Measurements from ENCODE around the gene EPHB1.

The EPHB1 gene

DNA sequence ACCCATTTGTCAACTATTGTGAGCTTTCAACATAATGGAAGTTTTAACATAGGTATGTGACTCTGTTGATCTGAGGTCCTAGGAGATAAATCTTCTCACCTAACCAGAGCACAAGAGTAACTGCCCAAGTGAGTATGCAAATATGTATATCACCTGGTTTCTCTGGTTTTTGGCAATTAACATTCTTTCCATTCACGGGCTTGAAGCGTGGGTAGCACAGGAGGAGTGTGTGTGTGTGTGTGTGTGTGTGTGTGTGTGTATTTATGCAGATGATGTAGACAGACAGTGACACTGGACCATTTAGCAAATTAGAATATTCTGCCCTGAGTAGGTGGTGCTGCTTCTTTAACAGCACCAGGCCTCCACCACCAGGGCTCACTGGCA lies 15.0 kb downstream of the EPHB1 start:
- Histone ChIP-seq H3K27ac (replicated peaks) (no peak overlapping the region), H3K27me3 (ENCODE audit: insufficient read depth, poor library complexity, severe bottlenecking) (peaks cover 4% of the 10 kb centered on the region), H3K4me3 (replicated peaks; ENCODE audit: insufficient read depth, low read length) (no peak overlapping the region)
- no peak for DNase-seq (ENCODE audit: low read depth in 1 of 2, low spot score in 1 of 2)
- TF ChIP-seq, protein P1, sequence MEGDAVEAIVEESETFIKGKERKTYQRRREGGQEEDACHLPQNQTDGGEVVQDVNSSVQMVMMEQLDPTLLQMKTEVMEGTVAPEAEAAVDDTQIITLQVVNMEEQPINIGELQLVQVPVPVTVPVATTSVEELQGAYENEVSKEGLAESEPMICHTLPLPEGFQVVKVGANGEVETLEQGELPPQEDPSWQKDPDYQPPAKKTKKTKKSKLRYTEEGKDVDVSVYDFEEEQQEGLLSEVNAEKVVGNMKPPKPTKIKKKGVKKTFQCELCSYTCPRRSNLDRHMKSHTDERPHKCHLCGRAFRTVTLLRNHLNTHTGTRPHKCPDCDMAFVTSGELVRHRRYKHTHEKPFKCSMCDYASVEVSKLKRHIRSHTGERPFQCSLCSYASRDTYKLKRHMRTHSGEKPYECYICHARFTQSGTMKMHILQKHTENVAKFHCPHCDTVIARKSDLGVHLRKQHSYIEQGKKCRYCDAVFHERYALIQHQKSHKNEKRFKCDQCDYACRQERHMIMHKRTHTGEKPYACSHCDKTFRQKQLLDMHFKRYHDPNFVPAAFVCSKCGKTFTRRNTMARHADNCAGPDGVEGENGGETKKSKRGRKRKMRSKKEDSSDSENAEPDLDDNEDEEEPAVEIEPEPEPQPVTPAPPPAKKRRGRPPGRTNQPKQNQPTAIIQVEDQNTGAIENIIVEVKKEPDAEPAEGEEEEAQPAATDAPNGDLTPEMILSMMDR (IDR thresholded peaks at IDR 0.05; ENCODE audit: insufficient read depth, low read length): no peak
- TF ChIP-seq GABPA (IDR thresholded peaks at IDR 0.05; ENCODE audit: low read depth): no peak
- TF ChIP-seq SPI1 (IDR thresholded peaks at IDR 0.05; ENCODE audit: borderline replicate concordance, low read depth): no peak
- TF ChIP-seq POLR2AphosphoS5 (IDR thresholded peaks at IDR 0.05; ENCODE audit: low read depth): no peak

GRCh38 chr3:134810850-134811249 lies 15.8 kb downstream of the EPHB1 start:
- TF ChIP-seq REST (IDR thresholded peaks at IDR 0.05; ENCODE audit: insufficient replicate concordance, low read depth): no peak
- TF ChIP-seq GABPA (IDR thresholded peaks at IDR 0.05; ENCODE audit: low read depth): no peak
- TF ChIP-seq POLR2AphosphoS5 (IDR thresholded peaks at IDR 0.05; ENCODE audit: low read depth): no peak
- TF ChIP-seq, protein P1 (IDR thresholded peaks at IDR 0.05; ENCODE audit: insufficient read depth, low read length): no peak
- TF ChIP-seq SPI1 (IDR thresholded peaks at IDR 0.05; ENCODE audit: borderline replicate concordance, low read depth): no peak
- H3K27ac ChIP-seq (replicated peaks): no peak overlapping the region

GRCh38 chr3:134813618-134814017 lies 18.6 kb downstream of the EPHB1 start:
- Histone ChIP-seq H3K27me3 (ENCODE audit: insufficient read depth, poor library complexity, severe bottlenecking) (peaks cover 4% of the 10 kb centered on the region), H3K4me3 (replicated peaks; ENCODE audit: insufficient read depth, low read length) (no peak overlapping the region), H3K27ac (replicated peaks) (no peak overlapping the region)
- no peak for DNase-seq (ENCODE audit: low read depth in 1 of 2, low spot score in 1 of 2)
- TF ChIP-seq SPI1 (IDR thresholded peaks at IDR 0.05; ENCODE audit: borderline replicate concordance, low read depth) (no peak), GABPA (IDR thresholded peaks at IDR 0.05; ENCODE audit: low read depth) (no peak), POLR2AphosphoS5 (IDR thresholded peaks at IDR 0.05; ENCODE audit: low read depth) (no peak), REST (IDR thresholded peaks at IDR 0.05; ENCODE audit: insufficient replicate concordance, low read depth) (no peak)
- TF ChIP-seq, protein P1 (IDR thresholded peaks at IDR 0.05; ENCODE audit: insufficient read depth, low read length): no peak

More at GRCh38 chr3:134810850-134811249, 15.8 kb downstream of the EPHB1 start:
- Histone ChIP-seq H3K27me3 (ENCODE audit: insufficient read depth, poor library complexity, severe bottlenecking) (peaks cover 4% of the 10 kb centered on the region), H3K4me3 (replicated peaks; ENCODE audit: insufficient read depth, low read length) (no peak overlapping the region)
- no peak for DNase-seq (ENCODE audit: low read depth in 1 of 2, low spot score in 1 of 2)

DNA sequence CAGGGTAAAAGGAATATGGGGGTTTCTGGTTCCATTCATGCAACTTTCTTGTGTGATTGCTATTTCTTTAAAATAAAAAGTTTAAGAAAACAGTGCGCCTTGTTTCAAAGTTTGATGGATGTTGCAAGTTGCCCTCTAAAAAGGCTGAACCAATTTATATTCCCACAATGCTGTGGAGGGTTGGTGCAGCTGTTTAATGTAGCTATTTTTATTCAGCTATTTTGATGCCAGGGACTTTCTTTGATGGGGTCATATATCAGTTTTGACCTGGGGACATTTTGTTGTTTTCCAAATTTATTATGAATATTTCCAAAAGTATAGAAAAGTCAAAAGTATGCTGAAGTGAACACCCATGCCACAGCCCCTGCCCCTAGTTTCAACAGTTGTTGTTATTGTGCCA lies 20.5 kb downstream of the EPHB1 start:
- TF ChIP-seq REST (IDR thresholded peaks at IDR 0.05; ENCODE audit: insufficient replicate concordance, low read depth): no peak
- no peak for TF ChIP-seq POLR2AphosphoS5 (IDR thresholded peaks at IDR 0.05; ENCODE audit: low read depth)
- TF ChIP-seq GABPA (IDR thresholded peaks at IDR 0.05; ENCODE audit: low read depth): no peak
- TF ChIP-seq, protein P1 (IDR thresholded peaks at IDR 0.05; ENCODE audit: insufficient read depth, low read length): no peak
- no peak for DNase-seq (ENCODE audit: low read depth in 1 of 2, low spot score in 1 of 2)
- Histone ChIP-seq H3K27ac (replicated peaks) (no peak overlapping the region), H3K27me3 (ENCODE audit: insufficient read depth, poor library complexity, severe bottlenecking) (peaks cover under 1% of the 10 kb centered on the region), H3K4me3 (replicated peaks; ENCODE audit: insufficient read depth, low read length) (no peak overlapping the region)
